WTC11 (cell line): ENCODE data around the gene ERGIC2.

ENCODE experiments used
- MYBL2 ChIP-seq: sonication (generic); formaldehyde crosslinking; IDR thresholded peaks from 2 replicates; pipeline ENCODE4 v1.8.1; 2023; ENCODE audit warnings: mild to moderate bottlenecking, moderate library complexity, missing genetic modification reagents
- ZNF671 ChIP-seq: fragments of 250-450 bp; sonication (Bioruptor Pico); IDR thresholded peaks from 2 replicates; pipeline ENCODE4 v1.8.0; 2021; ENCODE audit warnings: mild to moderate bottlenecking
- TF ChIP-seq, protein P1 (sequence below): sonication (generic); formaldehyde crosslinking; conservative IDR thresholded peaks from 2 replicates; pipeline ENCODE4 v1.8.1; 2022; ENCODE audit warnings: mild to moderate bottlenecking, missing genetic modification reagents
- TF ChIP-seq, protein P2 (sequence below): sonication (generic); formaldehyde crosslinking; IDR thresholded peaks from 2 replicates; pipeline ENCODE4 v1.8.0; 2023; ENCODE audit warnings: mild to moderate bottlenecking, missing genetic modification reagents
- TF ChIP-seq, protein P3 (sequence below): fragments of 200-600 bp; IDR thresholded peaks from 2 replicates; pipeline ENCODE4 v1.8.0; 2022; ENCODE audit warnings: antibody characterized with exemption
- TF ChIP-seq, protein P4 (sequence below): sonication (generic); formaldehyde crosslinking; IDR thresholded peaks from 2 replicates; pipeline ENCODE4 v1.8.1; 2022; ENCODE audit warnings: missing genetic modification reagents, borderline replicate concordance

DNA sequence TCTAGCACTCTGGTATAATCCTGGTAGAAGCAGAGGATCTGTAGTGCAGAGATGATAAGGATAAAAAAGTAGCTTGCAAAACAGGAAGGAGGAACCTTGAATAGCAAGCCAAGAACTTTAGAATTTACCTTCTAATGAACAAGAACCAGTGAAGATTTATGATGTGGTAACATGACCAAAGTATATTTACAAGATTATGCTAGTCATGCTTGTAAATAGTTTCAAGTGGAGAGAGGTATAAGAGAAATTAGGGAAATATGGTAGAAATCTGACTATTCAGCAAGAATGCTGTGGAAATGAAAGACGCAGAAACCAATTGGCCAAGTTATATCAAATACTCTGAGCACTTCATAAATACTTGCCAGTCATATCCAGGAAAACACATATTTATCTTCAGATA lies 47.8 kb downstream of the ERGIC2 start:
- TF ChIP-seq, protein P1, sequence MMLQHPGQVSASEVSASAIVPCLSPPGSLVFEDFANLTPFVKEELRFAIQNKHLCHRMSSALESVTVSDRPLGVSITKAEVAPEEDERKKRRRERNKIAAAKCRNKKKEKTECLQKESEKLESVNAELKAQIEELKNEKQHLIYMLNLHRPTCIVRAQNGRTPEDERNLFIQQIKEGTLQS (CRISPR knock-in tag) = no peak
- TF ChIP-seq, protein P2, sequence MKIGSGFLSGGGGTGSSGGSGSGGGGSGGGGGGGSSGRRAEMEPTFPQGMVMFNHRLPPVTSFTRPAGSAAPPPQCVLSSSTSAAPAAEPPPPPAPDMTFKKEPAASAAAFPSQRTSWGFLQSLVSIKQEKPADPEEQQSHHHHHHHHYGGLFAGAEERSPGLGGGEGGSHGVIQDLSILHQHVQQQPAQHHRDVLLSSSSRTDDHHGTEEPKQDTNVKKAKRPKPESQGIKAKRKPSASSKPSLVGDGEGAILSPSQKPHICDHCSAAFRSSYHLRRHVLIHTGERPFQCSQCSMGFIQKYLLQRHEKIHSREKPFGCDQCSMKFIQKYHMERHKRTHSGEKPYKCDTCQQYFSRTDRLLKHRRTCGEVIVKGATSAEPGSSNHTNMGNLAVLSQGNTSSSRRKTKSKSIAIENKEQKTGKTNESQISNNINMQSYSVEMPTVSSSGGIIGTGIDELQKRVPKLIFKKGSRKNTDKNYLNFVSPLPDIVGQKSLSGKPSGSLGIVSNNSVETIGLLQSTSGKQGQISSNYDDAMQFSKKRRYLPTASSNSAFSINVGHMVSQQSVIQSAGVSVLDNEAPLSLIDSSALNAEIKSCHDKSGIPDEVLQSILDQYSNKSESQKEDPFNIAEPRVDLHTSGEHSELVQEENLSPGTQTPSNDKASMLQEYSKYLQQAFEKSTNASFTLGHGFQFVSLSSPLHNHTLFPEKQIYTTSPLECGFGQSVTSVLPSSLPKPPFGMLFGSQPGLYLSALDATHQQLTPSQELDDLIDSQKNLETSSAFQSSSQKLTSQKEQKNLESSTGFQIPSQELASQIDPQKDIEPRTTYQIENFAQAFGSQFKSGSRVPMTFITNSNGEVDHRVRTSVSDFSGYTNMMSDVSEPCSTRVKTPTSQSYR (CRISPR knock-in tag) = no peak
- TF ChIP-seq, protein P3, sequence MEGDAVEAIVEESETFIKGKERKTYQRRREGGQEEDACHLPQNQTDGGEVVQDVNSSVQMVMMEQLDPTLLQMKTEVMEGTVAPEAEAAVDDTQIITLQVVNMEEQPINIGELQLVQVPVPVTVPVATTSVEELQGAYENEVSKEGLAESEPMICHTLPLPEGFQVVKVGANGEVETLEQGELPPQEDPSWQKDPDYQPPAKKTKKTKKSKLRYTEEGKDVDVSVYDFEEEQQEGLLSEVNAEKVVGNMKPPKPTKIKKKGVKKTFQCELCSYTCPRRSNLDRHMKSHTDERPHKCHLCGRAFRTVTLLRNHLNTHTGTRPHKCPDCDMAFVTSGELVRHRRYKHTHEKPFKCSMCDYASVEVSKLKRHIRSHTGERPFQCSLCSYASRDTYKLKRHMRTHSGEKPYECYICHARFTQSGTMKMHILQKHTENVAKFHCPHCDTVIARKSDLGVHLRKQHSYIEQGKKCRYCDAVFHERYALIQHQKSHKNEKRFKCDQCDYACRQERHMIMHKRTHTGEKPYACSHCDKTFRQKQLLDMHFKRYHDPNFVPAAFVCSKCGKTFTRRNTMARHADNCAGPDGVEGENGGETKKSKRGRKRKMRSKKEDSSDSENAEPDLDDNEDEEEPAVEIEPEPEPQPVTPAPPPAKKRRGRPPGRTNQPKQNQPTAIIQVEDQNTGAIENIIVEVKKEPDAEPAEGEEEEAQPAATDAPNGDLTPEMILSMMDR = no peak
- no peak for TF ChIP-seq MYBL2
- no peak for TF ChIP-seq ZNF671 (CRISPR knock-in tag)
- TF ChIP-seq, protein P4, sequence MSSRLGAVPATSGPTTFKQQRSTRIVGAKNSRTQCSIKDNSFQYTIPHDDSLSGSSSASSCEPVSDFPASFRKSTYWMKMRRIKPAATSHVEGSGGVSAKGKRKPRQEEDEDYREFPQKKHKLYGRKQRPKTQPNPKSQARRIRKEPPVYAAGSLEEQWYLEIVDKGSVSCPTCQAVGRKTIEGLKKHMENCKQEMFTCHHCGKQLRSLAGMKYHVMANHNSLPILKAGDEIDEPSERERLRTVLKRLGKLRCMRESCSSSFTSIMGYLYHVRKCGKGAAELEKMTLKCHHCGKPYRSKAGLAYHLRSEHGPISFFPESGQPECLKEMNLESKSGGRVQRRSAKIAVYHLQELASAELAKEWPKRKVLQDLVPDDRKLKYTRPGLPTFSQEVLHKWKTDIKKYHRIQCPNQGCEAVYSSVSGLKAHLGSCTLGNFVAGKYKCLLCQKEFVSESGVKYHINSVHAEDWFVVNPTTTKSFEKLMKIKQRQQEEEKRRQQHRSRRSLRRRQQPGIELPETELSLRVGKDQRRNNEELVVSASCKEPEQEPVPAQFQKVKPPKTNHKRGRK (CRISPR knock-in tag) = no peak
